DND-41 (cell line): ENCODE measurements around the gene HSD17B2.

ENCODE experiments used
- EZH2 ChIP-seq: IDR thresholded peaks from 3 replicates; pipeline ENCODE4 v1.6.1; 2012; ENCODE audit warnings: borderline replicate concordance, low read depth, mild to moderate bottlenecking, moderate library complexity, low read length, inconsistent platforms; ENCODE audit not compliant: severe bottlenecking
- TF ChIP-seq, protein P1 (sequence below): IDR thresholded peaks from 2 replicates; pipeline ENCODE4 v1.5.1; 2012; ENCODE audit warnings: borderline replicate concordance, low read length, moderate library complexity, mild to moderate bottlenecking; ENCODE audit not compliant: poor library complexity, severe bottlenecking; ENCODE audit errors: extremely low read depth

DNA sequence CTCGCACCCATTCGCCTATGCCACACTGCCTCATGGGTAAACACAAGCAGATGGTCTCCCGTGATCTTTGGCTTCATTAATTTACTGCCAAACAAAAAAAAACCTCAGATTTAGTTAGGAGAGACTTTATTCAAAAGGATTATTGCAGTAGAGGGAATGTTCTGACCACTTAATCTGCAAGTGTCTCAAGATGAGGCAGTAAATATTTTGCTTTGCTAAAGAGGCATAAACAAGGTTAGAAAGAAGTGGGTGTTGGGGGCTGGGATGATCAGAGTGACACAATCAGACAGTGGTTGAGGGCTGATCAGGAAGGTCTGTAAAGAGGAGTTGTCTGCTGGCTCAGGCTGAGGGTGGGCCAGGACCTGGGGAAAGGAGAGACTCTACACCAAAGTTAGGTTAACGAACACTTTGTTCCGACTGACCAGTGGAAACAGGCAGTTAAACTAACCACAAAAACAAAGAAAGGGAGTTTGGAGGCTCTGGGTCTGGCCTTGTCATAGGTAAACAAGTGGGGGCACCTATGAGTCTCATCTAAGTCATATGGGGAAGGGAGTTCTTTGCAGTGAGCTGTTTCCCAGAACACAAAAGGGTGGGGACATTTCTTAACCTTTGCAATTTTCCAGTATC, 28.5 kb downstream of the HSD17B2 start:
- TF ChIP-seq, protein P1, sequence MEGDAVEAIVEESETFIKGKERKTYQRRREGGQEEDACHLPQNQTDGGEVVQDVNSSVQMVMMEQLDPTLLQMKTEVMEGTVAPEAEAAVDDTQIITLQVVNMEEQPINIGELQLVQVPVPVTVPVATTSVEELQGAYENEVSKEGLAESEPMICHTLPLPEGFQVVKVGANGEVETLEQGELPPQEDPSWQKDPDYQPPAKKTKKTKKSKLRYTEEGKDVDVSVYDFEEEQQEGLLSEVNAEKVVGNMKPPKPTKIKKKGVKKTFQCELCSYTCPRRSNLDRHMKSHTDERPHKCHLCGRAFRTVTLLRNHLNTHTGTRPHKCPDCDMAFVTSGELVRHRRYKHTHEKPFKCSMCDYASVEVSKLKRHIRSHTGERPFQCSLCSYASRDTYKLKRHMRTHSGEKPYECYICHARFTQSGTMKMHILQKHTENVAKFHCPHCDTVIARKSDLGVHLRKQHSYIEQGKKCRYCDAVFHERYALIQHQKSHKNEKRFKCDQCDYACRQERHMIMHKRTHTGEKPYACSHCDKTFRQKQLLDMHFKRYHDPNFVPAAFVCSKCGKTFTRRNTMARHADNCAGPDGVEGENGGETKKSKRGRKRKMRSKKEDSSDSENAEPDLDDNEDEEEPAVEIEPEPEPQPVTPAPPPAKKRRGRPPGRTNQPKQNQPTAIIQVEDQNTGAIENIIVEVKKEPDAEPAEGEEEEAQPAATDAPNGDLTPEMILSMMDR, result no peak
- no peak for TF ChIP-seq EZH2
